Measurements from ENCODE around the gene SAMM50.

Gene SAMM50

GRCh38 chr22:44024288-44024921 lies 69.2 kb downstream of the SAMM50 start, which contains the start of gene PARVB:
Gene PARVB (plus strand): TSS chr22:44024302. CDS start chr22:44024340, 38 bp downstream.
- in situ Hi-C loops (cut with MboI; ENCODE audit: low pct_unique_long_range_greater_than_20kb, low sequenced_read_pairs, unreplicated experiment) = no loop called here
- peak; percentile 55 for DNase-seq (ENCODE audit: low spot score)
- no peak for TF ChIP-seq CTCF (IDR thresholded peaks at IDR 0.05; ENCODE audit: extremely low read depth, insufficient read depth, missing control alignments)

DNA sequence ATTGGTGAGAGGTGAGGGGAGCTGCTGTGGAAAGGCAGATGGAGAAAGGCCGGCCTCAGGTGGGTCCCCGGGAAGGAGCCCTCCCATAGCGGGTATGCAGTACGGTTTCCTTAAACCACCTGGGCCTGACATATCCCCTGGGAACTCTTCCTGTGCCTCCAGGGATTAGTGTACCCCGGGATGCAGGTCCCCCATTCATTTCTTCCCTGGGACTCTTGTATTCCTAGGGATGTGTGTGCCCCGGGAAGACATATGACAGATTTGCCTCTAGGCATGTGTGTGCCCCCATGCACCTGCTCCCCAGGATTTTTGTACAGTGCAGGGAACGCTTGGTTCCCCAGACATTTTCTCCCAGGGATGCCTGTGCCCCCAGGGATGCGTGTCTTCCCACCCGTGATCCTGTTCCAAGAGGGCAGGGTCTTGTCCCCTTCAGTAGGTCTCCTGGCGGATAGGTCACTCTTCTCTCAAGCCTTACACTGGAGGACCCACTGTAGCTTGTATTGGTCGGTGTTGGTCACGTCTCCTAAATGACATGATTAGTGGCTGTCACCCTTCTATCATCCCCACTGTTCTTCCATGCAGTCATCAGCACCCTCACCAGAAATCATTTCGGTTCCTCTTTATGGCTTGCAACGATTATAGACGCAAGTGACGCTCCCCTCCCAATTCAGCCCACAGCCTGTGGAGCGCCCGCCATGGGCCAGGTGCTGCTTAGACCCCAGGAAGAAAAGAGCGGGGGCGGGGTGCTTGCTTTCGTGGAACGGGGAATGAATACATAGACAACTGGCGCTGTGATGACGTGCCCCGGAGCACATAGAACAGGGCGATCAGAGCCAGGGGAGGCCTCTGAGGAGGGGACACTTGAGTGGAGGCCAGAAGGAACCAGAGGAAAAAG lies 70.2 kb downstream of the SAMM50 start:
- TF ChIP-seq CTCF (IDR thresholded peaks at IDR 0.05; ENCODE audit: extremely low read depth, insufficient read depth, missing control alignments) = no peak
- in situ Hi-C loops (cut with MboI; ENCODE audit: low pct_unique_long_range_greater_than_20kb, low sequenced_read_pairs, unreplicated experiment) = no loop called here
- peak; percentile 93 for DNase-seq (ENCODE audit: low spot score)

DNA sequence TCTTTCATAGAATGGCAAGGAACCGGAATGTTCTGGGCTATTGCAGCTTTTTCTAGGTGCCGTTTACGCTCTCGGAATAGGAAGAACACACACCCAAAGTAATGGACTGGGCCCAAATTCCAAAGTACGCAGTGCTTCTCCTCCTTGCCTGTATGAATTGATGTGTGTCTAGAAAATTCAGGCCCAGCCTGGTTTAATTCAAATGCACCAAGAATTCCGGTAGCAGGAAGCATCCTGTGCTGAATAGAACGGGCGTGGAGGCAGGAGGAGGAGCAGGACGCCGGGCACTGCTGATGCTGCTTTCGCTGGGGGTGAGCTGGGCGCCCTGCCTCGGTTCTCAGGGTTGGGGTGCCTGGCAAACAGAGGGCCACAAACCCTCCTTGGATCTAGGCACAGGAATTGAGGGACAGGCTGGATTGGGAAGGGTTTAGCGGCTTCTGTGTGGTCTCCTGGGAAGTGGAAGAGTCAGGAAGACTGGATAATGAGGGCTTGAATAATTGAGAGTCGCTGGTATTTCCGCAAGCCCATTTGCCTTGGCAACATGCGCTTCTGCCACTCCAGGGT lies 70.9 kb downstream of the SAMM50 start:
- DNase-seq (ENCODE audit: low spot score) = no peak
- in situ Hi-C loops (cut with MboI; ENCODE audit: low pct_unique_long_range_greater_than_20kb, low sequenced_read_pairs, unreplicated experiment) = no loop called here
- TF ChIP-seq CTCF (IDR thresholded peaks at IDR 0.05; ENCODE audit: extremely low read depth, insufficient read depth, missing control alignments) = no peak

- DNase-seq (ENCODE audit: low spot score) = peak; percentile 90
- in situ Hi-C loops (cut with MboI; ENCODE audit: low pct_unique_long_range_greater_than_20kb, low sequenced_read_pairs, unreplicated experiment) = no loop called here
Observed at GRCh38 chr22:44026630-44027511, 71.6 kb downstream of the SAMM50 start.

DNA sequence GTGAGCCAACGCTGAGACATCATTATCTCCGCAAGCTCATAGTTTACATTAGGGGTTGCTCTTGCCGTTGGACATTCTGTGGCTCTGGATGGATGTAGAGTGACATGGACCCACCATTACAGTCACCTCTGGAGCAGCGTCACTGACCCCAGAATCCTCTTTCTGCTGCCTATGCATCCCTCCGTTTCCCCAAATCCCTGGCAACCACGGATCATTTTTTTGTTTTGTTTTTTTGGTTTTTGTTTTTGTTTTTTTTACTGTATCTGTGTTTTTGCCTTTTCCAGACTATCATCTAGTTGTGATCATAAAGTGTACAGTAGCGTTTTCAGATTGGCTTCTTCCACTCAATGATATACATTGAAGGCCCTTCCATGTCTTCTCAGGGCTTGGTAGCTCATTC lies 72.8 kb downstream of the SAMM50 start:
- in situ Hi-C loops (cut with MboI; ENCODE audit: low pct_unique_long_range_greater_than_20kb, low sequenced_read_pairs, unreplicated experiment) = no loop called here
- no peak for TF ChIP-seq CTCF (IDR thresholded peaks at IDR 0.05; ENCODE audit: extremely low read depth, insufficient read depth, missing control alignments)
- no peak for DNase-seq (ENCODE audit: low spot score)

More at GRCh38 chr22:44026630-44027511, 71.6 kb downstream of the SAMM50 start:
- TF ChIP-seq CTCF (IDR thresholded peaks at IDR 0.05; ENCODE audit: extremely low read depth, insufficient read depth, missing control alignments) = no peak

GRCh38 chr22:44029069-44029468 lies 73.8 kb downstream of the SAMM50 start:
- in situ Hi-C loops (cut with MboI; ENCODE audit: low pct_unique_long_range_greater_than_20kb, low sequenced_read_pairs, unreplicated experiment) = no loop called here
- no peak for TF ChIP-seq CTCF (IDR thresholded peaks at IDR 0.05; ENCODE audit: extremely low read depth, insufficient read depth, missing control alignments)
- DNase-seq (ENCODE audit: low spot score) = no peak

Measured in GM13977 (cell line).